SU-DHL-6 (cell line): ENCODE data around the gene SKAP2.

Source experiments
- H2AFZ ChIP-seq: fragments of 200-600 bp; sonication (generic); 2 replicates; pipeline ENCODE4 v1.6.1; 2014; ENCODE audit warnings: low read depth, mild to moderate bottlenecking, moderate library complexity, mixed read lengths, antibody characterized with exemption, low read length; ENCODE audit not compliant: severe bottlenecking
- H3F3A ChIP-seq: fragments of 200-600 bp; shearing (Covaris generic); 2 replicates; pipeline ENCODE4 v1.6.0; 2016; ENCODE audit warnings: antibody characterized with exemption, mild to moderate bottlenecking; ENCODE audit not compliant: insufficient read depth
- H3K27ac ChIP-seq: fragments of 200-600 bp; sonication (generic); 2 replicates; pipeline ENCODE4 v1.5.1; 2016; ENCODE audit warnings: low read depth, mild to moderate bottlenecking, low read length, moderate library complexity, mixed read lengths
- H3K27me3 ChIP-seq: fragments of 200-600 bp; sonication (generic), shearing (Covaris generic); 2 replicates; pipeline ENCODE4 v1.6.0; 2014; ENCODE audit warnings: mild to moderate bottlenecking, low read length
- H3K36me3 ChIP-seq: fragments of 200-600 bp; sonication (generic); 2 replicates; pipeline ENCODE4 v1.6.1; 2014; ENCODE audit warnings: mild to moderate bottlenecking, low read length, mixed read lengths
- H3K4me2 ChIP-seq: fragments of 300-600, 200-600 bp; shearing (Covaris generic), sonication (generic); 2 replicates; pipeline ENCODE4 v1.6.0; 2014; ENCODE audit warnings: low read length, low read depth, mild to moderate bottlenecking; ENCODE audit not compliant: poor library complexity, severe bottlenecking
- H3K4me3 ChIP-seq: fragments of 200-600 bp; sonication (generic); 2 replicates; pipeline ENCODE4 v1.5.1; 2014; ENCODE audit warnings: antibody characterized with exemption, low read length, mild to moderate bottlenecking, mixed read lengths; ENCODE audit not compliant: insufficient read depth, poor library complexity, severe bottlenecking
- H3K79me2 ChIP-seq: fragments of 200-600 bp; sonication (generic); 2 replicates; pipeline ENCODE4 v1.6.1; 2014; ENCODE audit warnings: mild to moderate bottlenecking, low read length, moderate library complexity; ENCODE audit not compliant: insufficient read depth
- H3K9ac ChIP-seq: fragments of 200-600 bp; sonication (generic); 2 replicates; pipeline ENCODE4 v1.7.0; 2014; ENCODE audit warnings: mild to moderate bottlenecking, low read length
- H3K9me2 ChIP-seq: fragments of 200-600 bp; sonication (generic); replicated peaks from 2 replicates; pipeline ENCODE4 v1.6.1; 2014; ENCODE audit warnings: low read length; ENCODE audit not compliant: insufficient read depth
- H3K9me3 ChIP-seq: fragments of 200-600 bp; sonication (generic); 2 replicates; pipeline ENCODE4 v1.6.1; 2014; ENCODE audit warnings: low read length, mixed read lengths; ENCODE audit not compliant: insufficient read depth
- H4K20me1 ChIP-seq: fragments of 200-600 bp; sonication (generic); 2 replicates; pipeline ENCODE4 v1.6.1; 2014; ENCODE audit warnings: low read depth, mild to moderate bottlenecking, antibody characterized with exemption, low read length, moderate library complexity, mixed read lengths
- EZH2phosphoT487 ChIP-seq: fragments of 200-600 bp; sonication (generic), shearing (Covaris generic); conservative IDR thresholded peaks from 2 replicates; pipeline ENCODE4 v1.6.1; 2018; ENCODE audit warnings: mild to moderate bottlenecking, antibody characterized with exemption, low read length, moderate library complexity, mixed read lengths
- TF ChIP-seq, protein P1 (sequence below): fragments of 200-600 bp; sonication (generic); IDR thresholded peaks from one replicate; pipeline ENCODE4 v1.5.1; 2017; ENCODE audit warnings: antibody characterized with exemption, mild to moderate bottlenecking, low read length, moderate library complexity; ENCODE audit not compliant: insufficient read depth, poor library complexity, severe bottlenecking

Gene SKAP2

DNA sequence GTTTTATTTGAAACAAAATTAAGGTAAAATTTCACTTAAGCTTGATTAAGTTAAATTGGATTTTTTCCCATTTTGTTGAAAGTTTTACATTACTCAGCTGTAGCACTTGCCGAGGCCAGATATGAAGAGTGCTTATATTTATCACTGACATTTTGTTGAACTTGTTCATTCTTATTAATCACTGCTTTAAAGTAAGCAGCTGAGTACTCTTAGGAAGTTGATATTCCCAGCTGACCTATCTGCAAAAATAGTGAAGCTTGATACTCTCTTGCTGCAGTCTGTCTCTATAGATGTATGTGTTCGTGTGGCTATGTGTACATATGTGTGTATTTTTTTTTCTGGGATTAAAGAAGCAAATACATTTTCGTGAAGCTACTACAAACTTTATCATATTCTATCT, 150.0 kb downstream of the SKAP2 start:
- no peaks in the 10 kb centered on the region; the same call in 1 of the 2 replicates for H3F3A ChIP-seq
- TF ChIP-seq, protein P1, sequence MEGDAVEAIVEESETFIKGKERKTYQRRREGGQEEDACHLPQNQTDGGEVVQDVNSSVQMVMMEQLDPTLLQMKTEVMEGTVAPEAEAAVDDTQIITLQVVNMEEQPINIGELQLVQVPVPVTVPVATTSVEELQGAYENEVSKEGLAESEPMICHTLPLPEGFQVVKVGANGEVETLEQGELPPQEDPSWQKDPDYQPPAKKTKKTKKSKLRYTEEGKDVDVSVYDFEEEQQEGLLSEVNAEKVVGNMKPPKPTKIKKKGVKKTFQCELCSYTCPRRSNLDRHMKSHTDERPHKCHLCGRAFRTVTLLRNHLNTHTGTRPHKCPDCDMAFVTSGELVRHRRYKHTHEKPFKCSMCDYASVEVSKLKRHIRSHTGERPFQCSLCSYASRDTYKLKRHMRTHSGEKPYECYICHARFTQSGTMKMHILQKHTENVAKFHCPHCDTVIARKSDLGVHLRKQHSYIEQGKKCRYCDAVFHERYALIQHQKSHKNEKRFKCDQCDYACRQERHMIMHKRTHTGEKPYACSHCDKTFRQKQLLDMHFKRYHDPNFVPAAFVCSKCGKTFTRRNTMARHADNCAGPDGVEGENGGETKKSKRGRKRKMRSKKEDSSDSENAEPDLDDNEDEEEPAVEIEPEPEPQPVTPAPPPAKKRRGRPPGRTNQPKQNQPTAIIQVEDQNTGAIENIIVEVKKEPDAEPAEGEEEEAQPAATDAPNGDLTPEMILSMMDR = no peak
- no peak for TF ChIP-seq EZH2phosphoT487
- H3K36me3 ChIP-seq = no peaks in the 10 kb centered on the region
- H3K9ac ChIP-seq = no peak overlapping the region
- no peaks in the 10 kb centered on the region for H4K20me1 ChIP-seq
- H3K79me2 ChIP-seq = no peaks in the 10 kb centered on the region
- H3K9me3 ChIP-seq = no peaks in the 10 kb centered on the region
- H3K4me3 ChIP-seq = no peak overlapping the region
- no peak overlapping the region for H3K27ac ChIP-seq
- H2AFZ ChIP-seq = no peak overlapping the region
- no peaks in the 10 kb centered on the region for H3K9me2 ChIP-seq
- H3K27me3 ChIP-seq = no peaks in the 10 kb centered on the region
- no peak overlapping the region for H3K4me2 ChIP-seq

DNA sequence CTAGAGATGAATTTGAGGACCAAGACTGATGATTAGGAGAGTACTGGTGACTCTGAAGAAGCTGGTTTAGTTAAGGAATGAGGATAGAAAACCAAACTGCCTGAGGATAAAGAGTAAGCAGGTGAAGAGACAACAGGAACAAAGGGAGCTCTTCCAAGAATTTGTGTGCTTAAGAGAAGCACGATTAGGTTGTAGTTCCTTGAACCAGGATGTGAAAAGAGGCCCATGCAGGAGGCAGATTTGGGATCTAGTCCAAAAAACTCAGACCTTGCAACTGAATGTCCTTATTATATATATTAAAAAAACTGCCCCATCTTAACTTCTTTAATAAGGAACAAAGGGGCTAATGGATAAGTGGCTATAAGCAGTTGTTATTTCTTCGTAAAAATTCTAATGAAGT, 150.4 kb downstream of the SKAP2 start:
- H3F3A ChIP-seq = no peaks in the 10 kb centered on the region; the same call in 1 of the 2 replicates
- H3K36me3 ChIP-seq = no peaks in the 10 kb centered on the region
- H3K9me2 ChIP-seq = no peaks in the 10 kb centered on the region
- H3K9ac ChIP-seq = no peak overlapping the region
- no peak overlapping the region for H3K4me2 ChIP-seq
- no peaks in the 10 kb centered on the region for H4K20me1 ChIP-seq
- no peak for TF ChIP-seq EZH2phosphoT487
- TF ChIP-seq, protein P1 = no peak
- no peak overlapping the region for H2AFZ ChIP-seq
- no peaks in the 10 kb centered on the region for H3K27me3 ChIP-seq
- no peak overlapping the region for H3K27ac ChIP-seq
- no peaks in the 10 kb centered on the region for H3K79me2 ChIP-seq
- H3K4me3 ChIP-seq = no peak overlapping the region
- no peaks in the 10 kb centered on the region for H3K9me3 ChIP-seq

DNA sequence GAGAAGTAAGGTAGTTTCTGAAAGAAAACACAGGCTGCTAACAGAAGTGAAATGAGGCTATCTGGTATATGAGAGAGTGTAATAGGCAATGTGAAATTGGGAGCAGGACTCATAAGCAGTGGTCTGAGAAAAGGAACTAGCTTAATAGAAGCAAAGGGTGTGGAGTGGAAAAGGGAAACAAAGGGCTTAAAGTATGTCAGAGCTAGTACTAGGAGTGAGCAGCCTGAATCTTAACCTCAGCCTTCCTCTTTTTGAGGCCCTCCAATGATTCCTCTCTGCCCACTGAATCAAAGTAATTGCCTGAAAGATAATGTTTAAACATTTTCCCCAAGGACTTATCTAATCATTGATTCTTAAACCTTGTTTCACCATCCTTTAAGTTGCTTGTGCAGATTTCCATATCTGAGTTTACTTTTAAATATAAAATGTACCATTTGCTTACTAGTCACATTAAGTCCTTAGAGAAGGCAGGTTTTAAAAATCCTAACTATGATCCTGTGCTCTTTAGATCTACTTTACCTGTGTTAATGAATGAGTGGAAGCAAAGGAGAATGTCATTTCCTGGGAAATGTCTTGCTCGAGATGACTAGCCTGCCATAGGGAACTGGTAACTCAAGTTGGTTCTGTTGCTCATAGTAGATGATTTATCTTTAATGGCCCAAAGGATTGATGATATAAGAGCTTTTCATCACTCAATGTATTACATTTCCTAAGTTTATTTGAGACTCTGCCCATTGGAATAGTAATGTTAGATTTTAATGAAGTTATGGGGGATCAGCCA, 155.0 kb downstream of the SKAP2 start:
- H2AFZ ChIP-seq = no peak overlapping the region
- H3K4me3 ChIP-seq = no peak overlapping the region
- no peak overlapping the region for H3K9ac ChIP-seq
- no peaks in the 10 kb centered on the region for H3K27me3 ChIP-seq
- TF ChIP-seq, protein P1 = no peak
- no peak for TF ChIP-seq EZH2phosphoT487
- H4K20me1 ChIP-seq = no peaks in the 10 kb centered on the region; the same call in 1 of the 2 replicates
- H3K9me2 ChIP-seq = no peaks in the 10 kb centered on the region
- 0 out of 2 replicates have a peak, but pooled peaks cover 3% of the 10 kb centered on the region for H3F3A ChIP-seq
- no peak overlapping the region for H3K4me2 ChIP-seq
- H3K27ac ChIP-seq = no peak overlapping the region
- H3K9me3 ChIP-seq = no peaks in the 10 kb centered on the region
- H3K36me3 ChIP-seq = no peaks in the 10 kb centered on the region
- H3K79me2 ChIP-seq = no peaks in the 10 kb centered on the region
